CD4-positive, alpha-beta T cell treated with Interleukin-4 for 1 hour (primary cell): Measurements from ENCODE around the gene FOXN1.

Experiments
- DNase-seq, 2 donors: peaks; one replicate each; pipeline ENCODE4 v3.0.0-alpha.2; 2020 to 2022

FOXN1 gene

DNA sequence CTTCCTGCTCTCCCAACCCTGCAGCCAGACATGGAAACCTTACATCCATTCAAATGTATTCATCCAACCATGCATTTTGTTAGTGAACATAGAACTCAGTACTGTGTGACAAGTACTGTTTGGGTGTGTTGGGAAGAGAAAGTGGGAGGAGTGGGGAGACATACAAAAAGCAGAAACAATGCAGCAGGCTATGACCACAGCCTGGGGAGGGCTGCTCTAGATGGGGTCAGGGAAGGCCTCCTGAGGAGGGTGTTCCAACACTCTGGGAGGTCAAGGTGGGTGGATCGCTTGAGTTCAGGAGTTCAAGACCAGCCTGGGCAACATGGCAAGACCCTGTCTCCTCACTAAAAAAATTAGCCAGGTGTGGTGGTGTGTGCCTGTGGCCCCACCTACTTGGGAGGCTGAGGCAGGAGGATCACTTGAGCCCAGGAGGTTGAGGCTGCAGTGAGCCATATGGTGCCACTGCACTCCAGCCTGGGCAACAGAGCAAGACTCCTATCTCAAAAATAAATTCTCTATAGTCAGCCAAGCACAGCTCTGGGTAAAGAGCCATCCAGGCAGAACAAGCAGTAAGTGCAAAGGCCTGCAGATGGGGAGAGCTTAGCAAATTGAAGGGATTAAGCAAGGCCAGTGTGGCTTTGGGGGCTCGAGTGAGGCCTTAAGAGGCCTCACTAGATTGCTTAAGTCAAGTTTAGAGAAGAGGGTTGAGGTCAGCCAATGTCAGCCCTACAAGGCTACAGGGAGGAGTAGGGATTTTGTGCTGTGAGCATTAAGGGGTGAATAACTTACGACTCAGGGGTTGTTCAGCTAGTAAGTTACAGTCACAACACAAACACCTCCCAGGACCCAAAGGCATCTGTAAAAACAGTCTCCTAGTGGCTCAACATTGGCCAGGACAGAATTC is 27.2 kb upstream of the FOXN1 start:
- no peak for DNase-seq

DNA sequence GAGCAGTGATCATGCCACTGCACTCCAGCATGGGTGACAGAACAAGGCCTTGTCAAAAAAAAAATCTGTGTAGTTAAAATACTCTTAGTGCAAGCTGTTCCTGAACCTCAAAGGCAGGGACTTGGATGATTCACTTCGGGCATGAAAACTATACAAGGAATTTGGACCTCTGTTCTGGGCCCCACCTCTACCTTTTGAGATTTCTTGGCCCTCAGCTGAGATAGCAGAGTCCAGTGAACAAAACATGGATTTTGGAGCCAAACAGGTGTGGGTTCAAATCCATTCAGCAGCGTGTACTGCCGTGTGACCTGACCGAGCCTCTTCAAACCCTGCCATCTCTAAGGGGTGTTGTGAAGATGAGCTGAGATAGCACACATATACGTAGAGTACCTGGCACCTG is 25.9 kb upstream of the FOXN1 start:
- DNase-seq: no peak

- DNase-seq: no peak
Measured at GRCh38 chr17:28480799-28481571, 25.2 kb upstream of the FOXN1 start.

DNA sequence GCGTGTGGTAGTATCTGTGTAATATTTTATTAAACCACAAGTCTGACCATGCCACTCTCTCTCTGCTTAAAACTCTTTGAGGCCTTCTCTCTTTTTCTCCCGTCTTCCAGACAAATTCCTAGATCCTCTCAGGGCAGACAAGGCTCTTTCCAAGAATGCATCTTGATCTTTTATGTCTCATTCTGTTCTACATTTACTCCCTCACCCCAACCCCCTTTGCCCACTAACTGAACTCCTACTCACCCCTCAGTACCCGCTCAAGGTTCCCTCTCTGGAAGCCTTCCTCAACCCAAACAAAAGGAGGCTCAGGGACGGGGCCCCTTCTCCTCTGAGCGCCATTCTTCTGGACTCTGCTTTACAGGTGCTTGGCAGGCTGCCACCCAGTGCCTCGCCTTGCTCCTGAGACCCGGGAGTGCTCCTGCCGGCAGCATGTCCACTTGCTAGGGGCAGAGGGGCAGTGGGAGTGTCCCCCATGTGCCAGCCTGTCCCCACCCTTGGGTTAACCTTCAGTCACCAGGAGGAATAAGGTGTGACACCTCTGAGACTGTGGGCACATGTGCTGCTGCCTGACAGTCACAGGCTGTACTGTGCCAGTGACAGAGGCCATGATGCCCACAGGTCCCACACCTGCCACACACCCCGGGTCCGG is 23.5 kb upstream of the FOXN1 start:
- DNase-seq: no peak

DNA sequence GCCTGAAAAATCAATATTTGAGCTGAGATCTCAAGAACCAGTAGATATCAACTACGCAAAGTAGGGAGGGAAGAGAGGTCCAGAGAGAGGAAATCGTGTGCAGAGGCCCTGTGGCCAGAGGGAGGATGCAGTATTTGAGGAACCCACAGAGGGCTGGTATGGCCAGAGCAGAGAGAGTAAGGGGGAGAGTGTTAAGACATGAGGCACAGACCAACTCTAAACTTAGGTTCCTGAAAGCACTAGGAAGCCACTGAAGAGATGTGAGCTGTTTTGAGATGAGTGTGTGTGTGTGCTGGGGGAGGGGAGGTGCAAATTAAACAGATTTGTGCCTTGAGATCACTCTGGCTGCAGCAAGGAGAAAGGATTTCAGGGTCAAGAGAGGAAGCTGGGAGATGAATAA is 21.9 kb upstream of the FOXN1 start:
- no peak for DNase-seq

- no peak for DNase-seq
Measured at GRCh38 chr17:28485049-28485448, 21.1 kb upstream of the FOXN1 start.

DNA sequence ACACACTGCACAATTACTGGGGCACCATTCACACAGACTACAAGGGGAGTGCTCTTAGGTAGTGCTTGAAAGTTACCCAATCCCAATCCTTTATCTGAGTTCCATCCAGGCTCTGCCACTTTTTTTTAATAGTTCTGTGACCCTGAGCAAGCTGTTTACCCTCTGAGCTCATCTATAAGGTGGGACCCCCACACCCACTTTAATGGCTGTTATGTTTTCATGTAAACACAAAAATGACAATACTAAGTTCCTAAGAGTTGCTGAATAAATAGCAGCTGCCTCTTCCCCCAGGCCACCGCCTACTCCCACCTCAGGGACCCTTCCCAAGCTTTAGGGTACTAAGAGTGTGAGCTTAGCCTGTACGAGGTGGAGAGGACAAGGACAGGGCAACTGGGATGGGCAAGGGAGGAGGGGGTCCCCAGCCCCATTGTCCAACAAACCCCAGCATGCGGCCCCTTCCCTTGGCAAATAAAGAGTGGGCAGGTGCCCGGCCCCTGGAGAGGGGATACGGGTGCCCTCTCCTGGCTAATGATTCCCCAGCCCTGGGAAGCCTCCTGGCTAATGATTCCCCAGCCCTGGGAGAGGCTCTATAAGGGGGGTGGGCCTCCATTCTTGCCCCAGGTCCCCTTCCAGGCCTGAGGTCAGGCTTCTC is 18.1 kb upstream of the FOXN1 start:
- no peak for DNase-seq

DNA sequence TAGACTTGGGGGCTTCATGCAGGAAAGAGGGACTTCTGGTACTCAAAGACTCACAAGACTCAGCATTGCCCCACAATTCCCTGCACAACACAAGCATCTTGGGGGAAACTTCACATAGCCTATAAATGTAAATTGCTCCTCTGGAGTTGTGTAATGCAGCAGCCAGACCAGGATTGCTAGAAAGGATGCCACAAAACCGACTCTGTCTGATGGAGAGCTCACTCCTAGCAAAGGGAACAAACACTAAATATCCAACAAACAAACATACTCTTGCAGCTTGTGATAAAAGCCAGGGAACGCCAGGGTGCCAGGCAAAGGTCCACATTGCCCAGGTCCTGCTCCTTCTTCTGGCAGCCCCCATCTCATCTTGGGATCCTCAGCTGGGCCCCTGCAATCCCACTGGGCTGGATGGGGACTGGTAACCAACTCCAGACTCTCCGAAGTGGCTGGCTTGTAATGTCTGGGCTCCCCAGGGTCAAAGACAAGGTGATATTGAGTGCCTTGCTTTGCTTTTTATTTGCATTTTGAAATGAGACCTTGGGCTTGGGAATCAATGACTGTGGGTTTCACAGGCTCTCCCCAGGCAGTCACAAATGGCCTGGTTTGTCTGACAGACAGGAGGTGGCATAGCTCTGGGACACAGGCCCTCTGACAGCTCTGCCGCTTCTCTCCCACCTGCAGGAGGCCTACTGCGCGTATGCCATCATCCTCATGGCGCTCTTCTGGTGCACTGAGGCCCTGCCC is 17.4 kb upstream of the FOXN1 start:
- no peak for DNase-seq

GRCh38 chr17:28491286-28491685 is 14.9 kb upstream of the FOXN1 start:
- DNase-seq: no peak

DNA sequence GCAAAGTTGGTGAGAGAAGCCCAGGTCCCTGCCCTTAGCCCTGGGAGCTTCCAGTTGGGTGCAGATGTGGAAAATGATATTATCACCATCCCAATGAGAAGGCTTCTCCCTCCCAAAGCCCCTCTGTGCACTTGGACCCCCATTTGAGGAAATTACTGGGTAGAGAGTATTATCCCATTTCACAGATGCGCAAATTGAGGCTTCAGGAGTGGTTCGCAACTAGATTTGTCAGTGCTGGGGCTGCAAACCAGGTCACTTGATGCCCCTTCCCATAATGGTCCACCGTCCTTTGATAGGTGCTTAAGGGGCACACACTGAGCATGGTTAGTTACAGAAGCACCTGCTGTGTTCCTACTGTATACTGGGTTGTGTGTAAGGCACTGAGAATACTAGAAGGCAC is 14.3 kb upstream of the FOXN1 start:
- no peak for DNase-seq

DNA sequence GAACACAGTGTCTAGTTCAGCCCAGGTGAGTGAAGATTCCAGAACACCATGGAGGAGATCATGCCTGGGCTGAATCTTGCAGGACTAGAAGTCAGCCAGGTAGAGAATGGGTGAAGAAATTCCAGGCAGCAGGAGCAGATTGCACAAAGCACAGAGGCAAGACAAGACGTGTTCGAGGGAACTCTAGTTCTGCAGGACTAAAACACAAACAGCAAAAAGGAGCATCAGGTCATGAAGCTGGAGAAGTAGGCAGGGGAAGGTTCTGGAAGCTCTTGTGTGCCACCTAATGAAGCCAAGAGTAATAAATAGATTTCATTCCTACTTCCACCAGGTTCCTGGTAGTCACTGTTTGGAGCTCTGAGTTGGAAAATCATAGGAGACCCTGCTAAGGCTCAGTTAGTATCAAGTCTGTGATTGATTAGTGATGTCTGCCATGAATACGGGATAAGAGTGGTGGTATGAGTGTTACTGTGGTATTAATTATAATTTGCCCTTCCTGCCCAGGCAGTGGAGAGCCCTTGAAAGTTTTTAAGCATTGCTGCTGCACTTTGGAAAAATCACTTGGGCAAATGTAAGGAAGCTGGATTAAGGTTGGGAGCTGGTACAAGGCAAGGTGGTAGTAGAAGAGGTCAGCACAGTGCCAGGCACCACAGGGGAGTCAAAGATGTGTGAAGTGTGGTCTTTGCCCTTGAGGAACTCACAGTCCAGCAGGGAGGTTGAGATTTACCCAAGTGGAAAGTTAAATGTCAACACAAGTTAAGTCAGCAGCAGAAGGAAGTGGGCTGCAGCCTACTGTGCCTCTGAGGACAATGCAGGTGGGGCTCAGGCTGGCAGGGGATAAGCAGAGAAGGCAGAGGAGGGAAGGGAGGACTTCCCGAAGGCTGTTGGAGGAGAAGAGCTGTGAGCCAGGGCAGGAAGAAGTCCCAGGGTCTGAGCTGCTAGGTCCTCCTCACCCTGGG is 13.5 kb upstream of the FOXN1 start:
- no peak for DNase-seq

GRCh38 chr17:28493460-28493859 is 12.7 kb upstream of the FOXN1 start:
- no peak for DNase-seq

- peak; percentile 74 to 78 for DNase-seq
Measured at GRCh38 chr17:28494445-28495188, 11.5 kb upstream of the FOXN1 start.

- no peak for DNase-seq
Measured at GRCh38 chr17:28495635-28496034, 10.5 kb upstream of the FOXN1 start.

DNA sequence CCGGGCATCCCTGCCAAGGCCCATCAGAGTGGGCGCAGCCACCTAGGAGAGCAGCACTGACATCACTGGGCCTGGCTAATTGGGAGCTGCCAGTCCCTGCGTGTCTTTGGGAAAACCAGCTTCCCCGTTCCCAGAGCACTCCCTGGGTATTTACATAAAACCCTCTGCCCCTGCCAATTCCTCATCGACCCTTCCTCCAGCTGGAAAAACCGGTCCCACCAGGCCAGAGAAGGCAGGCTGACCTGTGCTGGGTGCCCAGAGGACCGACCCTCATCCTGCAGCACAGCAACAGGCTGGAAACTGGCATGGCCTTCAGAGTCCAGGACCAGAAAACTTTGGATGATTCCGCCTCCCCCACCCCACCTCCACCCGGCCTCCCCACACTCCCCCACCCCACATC is 8.2 kb upstream of the FOXN1 start:
- DNase-seq: no peak

DNA sequence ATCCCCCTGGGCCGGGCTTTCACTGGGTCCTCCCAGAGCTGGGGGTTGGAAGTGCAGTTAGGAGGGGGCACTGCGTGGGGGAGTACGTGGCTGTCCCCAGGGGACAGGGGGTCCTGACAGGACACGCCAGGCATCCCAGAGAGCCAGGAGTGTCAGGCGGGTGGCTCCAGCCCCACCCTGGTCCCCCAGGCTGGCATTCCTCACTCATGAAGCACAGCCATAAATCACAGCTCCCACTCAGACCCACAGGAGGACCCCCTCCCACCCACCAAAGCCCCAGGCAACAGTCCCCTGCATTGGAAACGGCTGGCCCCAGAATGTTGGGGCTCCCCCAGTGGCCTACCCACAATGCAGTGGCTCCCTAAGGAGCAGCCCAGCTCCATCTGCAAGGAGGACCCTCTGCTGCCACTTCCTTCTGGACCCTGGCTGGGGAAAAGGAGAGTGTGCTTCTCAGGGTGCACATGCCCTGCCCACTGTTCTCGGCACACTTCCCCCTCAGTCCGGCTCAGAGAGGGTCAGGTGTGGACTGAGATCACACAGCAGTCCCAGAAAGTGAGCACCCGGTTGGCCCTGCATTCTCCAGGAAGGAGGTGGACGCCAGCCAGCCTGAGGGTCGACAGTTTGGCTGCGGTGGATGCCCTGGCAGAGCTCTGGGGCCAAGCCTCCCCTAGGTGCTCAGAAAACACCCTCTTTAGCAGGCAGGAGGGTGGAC is 7.3 kb upstream of the FOXN1 start:
- no peak for DNase-seq

DNA sequence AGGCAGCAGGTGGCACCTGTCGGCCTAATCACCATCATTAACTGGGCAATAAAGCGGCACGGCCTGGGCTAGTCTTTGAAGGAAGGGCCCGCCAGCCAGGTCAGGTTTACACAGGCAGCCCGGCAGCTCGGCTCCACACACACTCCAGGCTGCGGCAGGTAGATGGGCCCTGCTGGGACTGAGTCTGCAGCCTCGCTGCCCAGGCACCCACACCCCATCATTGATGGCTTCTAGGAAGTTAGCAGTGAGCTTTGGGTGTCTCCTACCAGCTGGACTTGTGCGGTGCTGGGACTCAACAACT is 6.8 kb upstream of the FOXN1 start:
- no peak for DNase-seq

DNA sequence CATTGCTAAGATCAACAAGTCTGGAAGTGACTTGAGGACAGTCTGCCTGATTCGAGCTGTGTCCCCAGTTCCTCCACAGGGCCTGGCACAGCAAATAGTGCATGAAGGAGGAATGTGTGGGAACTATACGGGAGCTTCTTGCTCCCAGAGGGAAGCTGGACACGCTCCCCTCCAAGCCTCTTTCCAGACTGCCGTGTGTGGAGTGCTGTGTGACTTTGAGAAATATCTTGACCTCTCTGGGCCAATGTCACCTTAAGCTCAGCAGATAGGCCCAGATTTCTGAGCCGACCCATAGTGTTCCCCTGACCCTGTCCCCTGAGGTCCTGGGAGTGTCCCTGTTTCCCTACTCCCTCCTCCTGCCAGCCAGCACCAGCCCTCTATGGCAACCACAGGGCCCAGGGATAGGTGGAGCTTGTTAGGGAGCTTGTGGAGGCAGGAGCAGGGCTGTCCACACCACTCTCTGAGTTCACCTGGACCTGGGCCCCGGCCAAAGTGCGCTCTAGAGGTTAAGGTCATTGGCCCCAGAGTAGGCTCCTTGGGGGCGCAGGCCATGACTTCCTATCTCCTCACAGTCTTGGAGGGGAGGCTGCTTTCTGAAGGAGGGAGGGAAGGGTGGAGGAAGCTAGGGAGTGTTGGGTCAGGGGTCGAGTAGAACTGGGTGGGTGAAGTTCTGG is 6.3 kb upstream of the FOXN1 start:
- DNase-seq: no peak

- DNase-seq: no peak
Measured at GRCh38 chr17:28500712-28501379, 5.3 kb upstream of the FOXN1 start.
